Neural cell (in vitro differentiated cells): ENCODE results near the gene USP35. TPM values are rescaled to one million over a fixed set of nuclear protein-coding genes. Genes with fewer than 3 reads are reported as not detected.

Source experiments
- H2AFZ ChIP-seq: fragments of 200-600, 300-800 bp; sonication (generic), shearing (Covaris generic); 2 replicates; pipeline ENCODE4 v1.6.0; 2014; ENCODE audit warnings: low read depth, mild to moderate bottlenecking, antibody characterized with exemption, low read length, moderate library complexity
- H3F3A ChIP-seq: fragments of 200-600 bp; shearing (Covaris generic); 2 replicates; pipeline ENCODE4 v1.6.1; 2016; ENCODE audit warnings: mild to moderate bottlenecking, moderate library complexity, mixed read lengths, antibody characterized with exemption, low read length; ENCODE audit not compliant: insufficient read depth, poor library complexity, severe bottlenecking
- H3K27ac ChIP-seq: fragments of 200-600, 300-800 bp; sonication (generic), shearing (Covaris generic); 2 replicates; pipeline ENCODE4 v1.5.1; 2014; ENCODE audit warnings: mild to moderate bottlenecking, low read length, moderate library complexity
- H3K27me3 ChIP-seq: fragments of 300-800, 200-600 bp; sonication (generic), shearing (Covaris generic); 2 replicates; pipeline ENCODE4 v1.6.0; 2014; ENCODE audit warnings: mild to moderate bottlenecking, low read depth, low read length, moderate library complexity; ENCODE audit not compliant: insufficient read depth
- H3K36me3 ChIP-seq: fragments of 300-800, 200-600 bp; sonication (generic), shearing (Covaris generic); 2 replicates; pipeline ENCODE4 v1.5.1; 2014; ENCODE audit warnings: mild to moderate bottlenecking, antibody characterized with exemption, low read length, moderate library complexity; ENCODE audit not compliant: insufficient read depth
- H3K4me2 ChIP-seq: fragments of 300-800, 200-600 bp; sonication (generic), shearing (Covaris generic); 2 replicates; pipeline ENCODE4 v1.6.0; 2014; ENCODE audit warnings: mild to moderate bottlenecking, low read length
- H3K4me3 ChIP-seq: fragments of 300-800, 200-600 bp; sonication (generic), shearing (Covaris generic); 2 replicates; pipeline ENCODE4 v1.5.1; 2014; ENCODE audit warnings: mild to moderate bottlenecking, low read length, moderate library complexity
- H3K79me2 ChIP-seq: fragments of 200-600 bp; shearing (Covaris generic); replicated peaks from 2 replicates; pipeline ENCODE4 v1.6.0; 2014; ENCODE audit warnings: mild to moderate bottlenecking, low read length, moderate library complexity; ENCODE audit not compliant: insufficient read depth
- H3K9ac ChIP-seq: fragments of 300-800, 200-600 bp; sonication (generic), shearing (Covaris generic); 2 replicates; pipeline ENCODE4 v1.6.1; 2016; ENCODE audit warnings: mild to moderate bottlenecking, low read length, mixed read lengths
- H3K9me2 ChIP-seq: fragments of 200-600 bp; shearing (Covaris generic); 2 replicates; pipeline ENCODE4 v1.6.1; 2016; ENCODE audit warnings: mild to moderate bottlenecking, low read length, mixed read lengths; ENCODE audit not compliant: insufficient read depth
- H3K9me3 ChIP-seq: fragments of 200-600, 300-800 bp; sonication (generic), shearing (Covaris generic); 2 replicates; pipeline ENCODE4 v1.6.1; 2016; ENCODE audit warnings: mild to moderate bottlenecking, mixed run types, low read length, moderate library complexity, mixed read lengths
- H4K20me1 ChIP-seq: fragments of 200-600 bp; shearing (Covaris generic); 2 replicates; pipeline ENCODE4 v1.6.1; 2016; ENCODE audit warnings: mild to moderate bottlenecking, mixed run types; ENCODE audit not compliant: insufficient read depth
- EP300 ChIP-seq: fragments of 450-650 bp; conservative IDR thresholded peaks from 2 replicates; pipeline ENCODE4 v1.6.1; 2014; ENCODE audit warnings: antibody characterized with exemption, mild to moderate bottlenecking, moderate library complexity; ENCODE audit not compliant: poor library complexity, severe bottlenecking
- EZH2 ChIP-seq: fragments of 200-600, 300-800 bp; shearing (Covaris generic), sonication (generic); IDR thresholded peaks from 2 replicates; pipeline ENCODE4 v1.6.1; 2014; ENCODE audit warnings: antibody characterized with exemption, low read length, borderline replicate concordance, mild to moderate bottlenecking; ENCODE audit not compliant: insufficient read depth, poor library complexity, severe bottlenecking
- MXI1 ChIP-seq: fragments of 450-650 bp; conservative IDR thresholded peaks from 2 replicates; pipeline ENCODE4 v1.6.1; 2014; ENCODE audit warnings: antibody characterized with exemption, mild to moderate bottlenecking; ENCODE audit not compliant: poor library complexity, severe bottlenecking
- POLR2AphosphoS5 ChIP-seq: IDR thresholded peaks from 2 replicates; pipeline ENCODE4 v1.6.1; 2012
- RAD21 ChIP-seq: fragments of 450-650 bp; conservative IDR thresholded peaks from 2 replicates; pipeline ENCODE4 v1.6.1; 2014; ENCODE audit warnings: antibody characterized with exemption, mild to moderate bottlenecking, moderate library complexity
- SMC3 ChIP-seq: fragments of 450-650 bp; conservative IDR thresholded peaks from 2 replicates; pipeline ENCODE4 v1.6.1; 2014; ENCODE audit warnings: antibody characterized with exemption, mild to moderate bottlenecking, moderate library complexity; ENCODE audit not compliant: poor library complexity
- TAF1 ChIP-seq: IDR thresholded peaks from 2 replicates; pipeline ENCODE4 v1.6.1; 2012; ENCODE audit warnings: low read depth
- polyA plus RNA-seq: library from polyadenylated mRNA; depleted of rRNA; stranded (reverse); fragments of >200 nt; gene quantifications from 2 replicates; pipeline ENCODE4 v1.2.3, GENCODE V29; 2014
- TF ChIP-seq, protein P1 (sequence below): IDR thresholded peaks from 2 replicates; pipeline ENCODE4 v1.6.1; 2012; ENCODE audit warnings: borderline replicate concordance
- TF ChIP-seq, protein P2 (sequence below): fragments of 450-650 bp; IDR thresholded peaks from 2 replicates; pipeline ENCODE4 v1.5.1; 2014; ENCODE audit warnings: antibody characterized with exemption, mild to moderate bottlenecking, moderate library complexity; ENCODE audit not compliant: poor library complexity, severe bottlenecking

Gene USP35
- polyA plus RNA-seq, 1 donor from 2014 or later: 12.9 TPM

DNA sequence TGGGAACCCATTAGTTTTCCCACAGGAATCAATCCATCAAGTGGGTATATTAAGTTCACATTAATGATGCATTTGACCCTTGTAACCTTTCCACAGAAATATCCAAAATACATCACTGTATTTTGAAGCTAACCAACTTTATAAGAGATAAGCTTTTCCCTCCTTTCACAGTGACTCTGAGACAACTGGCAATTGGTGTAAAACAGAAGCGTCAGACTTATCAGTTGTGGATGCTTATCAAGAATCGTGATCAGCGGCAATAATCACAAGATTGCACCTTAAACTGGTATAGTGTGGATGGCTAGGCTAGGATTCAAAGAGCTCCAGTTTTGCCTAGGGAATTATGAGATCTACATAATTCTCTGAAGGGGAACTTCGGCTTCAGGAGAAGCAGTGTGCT lies 73.1 kb downstream of the USP35 start:
- Histone ChIP-seq H3K9me2 (no peaks in the 10 kb centered on the region), H3K9ac (no peak overlapping the region), H3K79me2 (no peaks in the 10 kb centered on the region), H3K9me3 (no peaks in the 10 kb centered on the region), H4K20me1 (no peaks in the 10 kb centered on the region), H3K27ac (no peak overlapping the region), H3K4me2 (no peak overlapping the region), H2AFZ (no peak overlapping the region), H3K27me3 (no peaks in the 10 kb centered on the region), H3K36me3 (no peaks in the 10 kb centered on the region), H3F3A (no peaks in the 10 kb centered on the region), H3K4me3 (no peak overlapping the region)
- no peak for TF ChIP-seq RAD21
- TF ChIP-seq EP300: no peak
- no peak for TF ChIP-seq SMC3
- TF ChIP-seq, protein P1, sequence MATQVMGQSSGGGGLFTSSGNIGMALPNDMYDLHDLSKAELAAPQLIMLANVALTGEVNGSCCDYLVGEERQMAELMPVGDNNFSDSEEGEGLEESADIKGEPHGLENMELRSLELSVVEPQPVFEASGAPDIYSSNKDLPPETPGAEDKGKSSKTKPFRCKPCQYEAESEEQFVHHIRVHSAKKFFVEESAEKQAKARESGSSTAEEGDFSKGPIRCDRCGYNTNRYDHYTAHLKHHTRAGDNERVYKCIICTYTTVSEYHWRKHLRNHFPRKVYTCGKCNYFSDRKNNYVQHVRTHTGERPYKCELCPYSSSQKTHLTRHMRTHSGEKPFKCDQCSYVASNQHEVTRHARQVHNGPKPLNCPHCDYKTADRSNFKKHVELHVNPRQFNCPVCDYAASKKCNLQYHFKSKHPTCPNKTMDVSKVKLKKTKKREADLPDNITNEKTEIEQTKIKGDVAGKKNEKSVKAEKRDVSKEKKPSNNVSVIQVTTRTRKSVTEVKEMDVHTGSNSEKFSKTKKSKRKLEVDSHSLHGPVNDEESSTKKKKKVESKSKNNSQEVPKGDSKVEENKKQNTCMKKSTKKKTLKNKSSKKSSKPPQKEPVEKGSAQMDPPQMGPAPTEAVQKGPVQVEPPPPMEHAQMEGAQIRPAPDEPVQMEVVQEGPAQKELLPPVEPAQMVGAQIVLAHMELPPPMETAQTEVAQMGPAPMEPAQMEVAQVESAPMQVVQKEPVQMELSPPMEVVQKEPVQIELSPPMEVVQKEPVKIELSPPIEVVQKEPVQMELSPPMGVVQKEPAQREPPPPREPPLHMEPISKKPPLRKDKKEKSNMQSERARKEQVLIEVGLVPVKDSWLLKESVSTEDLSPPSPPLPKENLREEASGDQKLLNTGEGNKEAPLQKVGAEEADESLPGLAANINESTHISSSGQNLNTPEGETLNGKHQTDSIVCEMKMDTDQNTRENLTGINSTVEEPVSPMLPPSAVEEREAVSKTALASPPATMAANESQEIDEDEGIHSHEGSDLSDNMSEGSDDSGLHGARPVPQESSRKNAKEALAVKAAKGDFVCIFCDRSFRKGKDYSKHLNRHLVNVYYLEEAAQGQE: no peak
- no peak for TF ChIP-seq EZH2
- TF ChIP-seq POLR2AphosphoS5: no peak
- no peak for TF ChIP-seq MXI1
- TF ChIP-seq TAF1: no peak
- TF ChIP-seq, protein P2, sequence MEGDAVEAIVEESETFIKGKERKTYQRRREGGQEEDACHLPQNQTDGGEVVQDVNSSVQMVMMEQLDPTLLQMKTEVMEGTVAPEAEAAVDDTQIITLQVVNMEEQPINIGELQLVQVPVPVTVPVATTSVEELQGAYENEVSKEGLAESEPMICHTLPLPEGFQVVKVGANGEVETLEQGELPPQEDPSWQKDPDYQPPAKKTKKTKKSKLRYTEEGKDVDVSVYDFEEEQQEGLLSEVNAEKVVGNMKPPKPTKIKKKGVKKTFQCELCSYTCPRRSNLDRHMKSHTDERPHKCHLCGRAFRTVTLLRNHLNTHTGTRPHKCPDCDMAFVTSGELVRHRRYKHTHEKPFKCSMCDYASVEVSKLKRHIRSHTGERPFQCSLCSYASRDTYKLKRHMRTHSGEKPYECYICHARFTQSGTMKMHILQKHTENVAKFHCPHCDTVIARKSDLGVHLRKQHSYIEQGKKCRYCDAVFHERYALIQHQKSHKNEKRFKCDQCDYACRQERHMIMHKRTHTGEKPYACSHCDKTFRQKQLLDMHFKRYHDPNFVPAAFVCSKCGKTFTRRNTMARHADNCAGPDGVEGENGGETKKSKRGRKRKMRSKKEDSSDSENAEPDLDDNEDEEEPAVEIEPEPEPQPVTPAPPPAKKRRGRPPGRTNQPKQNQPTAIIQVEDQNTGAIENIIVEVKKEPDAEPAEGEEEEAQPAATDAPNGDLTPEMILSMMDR: no peak

DNA sequence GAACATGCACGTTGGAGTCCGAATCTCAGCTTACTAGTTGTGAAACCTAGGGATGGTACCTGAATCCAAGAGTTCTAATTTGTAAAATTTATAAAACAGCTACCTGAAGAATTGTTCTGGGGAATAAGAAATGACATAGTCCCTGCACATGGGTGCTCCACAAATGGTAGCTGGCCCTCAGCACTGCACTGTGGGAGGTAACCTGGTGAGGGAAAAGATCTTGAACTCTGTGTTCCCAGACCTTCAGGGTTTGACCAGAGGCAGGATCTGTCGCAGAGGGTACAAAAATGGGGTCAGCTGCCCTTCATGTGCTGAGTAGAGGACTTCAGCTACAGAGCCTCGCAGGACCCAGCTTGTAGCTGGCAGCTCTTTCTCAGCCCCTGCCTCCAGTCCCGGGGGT lies 73.5 kb downstream of the USP35 start:
- H3K9me2 ChIP-seq: no peaks in the 10 kb centered on the region
- H3K4me3 ChIP-seq: no peak overlapping the region
- H3F3A ChIP-seq: no peaks in the 10 kb centered on the region
- H3K36me3 ChIP-seq: no peaks in the 10 kb centered on the region
- no peaks in the 10 kb centered on the region for H3K27me3 ChIP-seq
- H2AFZ ChIP-seq: no peak overlapping the region
- no peak overlapping the region for H3K9ac ChIP-seq
- H3K79me2 ChIP-seq: no peaks in the 10 kb centered on the region
- H3K4me2 ChIP-seq: no peak overlapping the region
- H4K20me1 ChIP-seq: no peaks in the 10 kb centered on the region
- no peaks in the 10 kb centered on the region for H3K9me3 ChIP-seq
- no peak for TF ChIP-seq TAF1
- TF ChIP-seq MXI1: no peak
- TF ChIP-seq EZH2: no peak
- TF ChIP-seq SMC3: no peak
- no peak for TF ChIP-seq EP300
- no peak for TF ChIP-seq POLR2AphosphoS5
- TF ChIP-seq, protein P2: no peak
- TF ChIP-seq RAD21: no peak
- TF ChIP-seq, protein P1: no peak
- H3K27ac ChIP-seq: no peak overlapping the region
